NCI-H2081 (cell line): ENCODE results near the gene FGFR2.

Experiments
- DNase-seq, 2 experiments: peaks; one replicate each; lab custom pipeline; 2025; lab: John Stamatoyannopoulos, UW

FGFR2 gene

DNA sequence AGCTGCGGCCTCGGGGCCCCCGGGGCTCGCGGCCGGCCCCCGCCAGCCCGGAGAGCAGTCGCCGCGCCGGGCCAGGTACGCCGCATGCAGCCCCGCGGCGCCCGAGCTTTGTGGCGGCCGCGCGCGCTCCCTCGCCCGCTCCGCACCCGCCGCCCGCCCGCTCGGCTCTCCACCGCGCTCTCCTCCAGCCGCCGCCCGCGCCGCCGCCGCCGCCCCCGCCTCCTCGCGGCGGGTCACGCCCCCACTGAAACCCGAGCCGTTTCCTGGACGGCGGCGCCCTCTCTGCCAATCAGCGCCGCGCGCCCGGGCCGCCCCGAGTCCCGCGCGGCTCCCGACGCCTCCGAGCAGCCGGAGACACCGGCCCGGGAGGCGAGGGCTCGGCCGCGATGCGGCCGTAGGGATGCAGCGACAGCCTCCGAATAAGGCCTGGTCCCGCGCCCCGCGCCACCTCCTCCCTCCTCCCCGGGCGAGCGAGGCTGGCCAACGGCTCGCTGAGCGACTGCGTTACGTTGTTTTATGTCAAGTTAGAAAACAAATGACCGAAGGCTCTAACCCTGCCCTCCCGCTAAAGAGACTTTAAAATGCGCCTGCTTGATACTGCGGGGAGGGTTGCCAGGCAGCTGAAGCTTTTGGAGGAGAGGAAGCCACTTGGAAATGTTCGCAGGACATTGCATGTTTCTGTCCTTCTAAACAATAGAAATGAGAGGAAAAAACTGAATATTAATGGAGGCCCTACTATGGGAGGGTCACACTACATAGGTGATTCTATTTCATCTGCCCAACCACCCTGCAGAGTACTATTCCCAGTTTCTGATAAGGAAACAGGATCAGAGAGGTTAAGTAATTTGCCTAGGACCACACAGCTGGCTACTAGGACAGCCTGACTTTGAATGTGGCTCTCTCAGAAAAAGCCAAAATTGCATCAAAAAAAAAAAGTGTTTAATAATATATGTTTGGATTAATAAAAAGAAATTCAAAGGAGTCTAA is at the start of gene FGFR2:
TSS of gene FGFR2 (minus strand) at position 182 of the 987 bp plus-strand sequence. CDS start 4,627 bp downstream, outside the sequence.
- DNase-seq = peak in 1 of 2 experiments; percentile 34

- DNase-seq = no peak
These were observed 49.2 kb upstream of the FGFR2 start for GRCh38 chr10:121647401-121647800.

DNA sequence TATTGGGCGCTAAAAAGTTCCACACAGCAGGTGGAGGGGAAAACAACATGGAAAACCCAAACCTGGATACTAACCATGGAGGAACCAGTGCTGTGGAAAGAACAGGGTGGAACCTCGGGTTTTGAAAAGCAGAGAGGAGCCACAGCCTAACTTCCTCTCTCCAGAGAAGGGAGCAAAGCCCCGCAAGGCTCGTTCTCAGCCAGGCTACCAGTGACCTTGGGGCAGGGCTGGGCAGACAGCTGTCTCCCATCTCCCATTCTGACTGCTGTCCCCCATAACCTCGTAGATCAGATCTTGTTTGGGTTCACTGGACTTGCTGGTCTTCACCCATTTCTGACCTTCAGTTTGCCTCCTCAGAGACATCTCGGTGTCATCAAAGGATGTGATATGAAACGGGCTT is 47.5 kb upstream of the FGFR2 start:
- DNase-seq = no peak

DNA sequence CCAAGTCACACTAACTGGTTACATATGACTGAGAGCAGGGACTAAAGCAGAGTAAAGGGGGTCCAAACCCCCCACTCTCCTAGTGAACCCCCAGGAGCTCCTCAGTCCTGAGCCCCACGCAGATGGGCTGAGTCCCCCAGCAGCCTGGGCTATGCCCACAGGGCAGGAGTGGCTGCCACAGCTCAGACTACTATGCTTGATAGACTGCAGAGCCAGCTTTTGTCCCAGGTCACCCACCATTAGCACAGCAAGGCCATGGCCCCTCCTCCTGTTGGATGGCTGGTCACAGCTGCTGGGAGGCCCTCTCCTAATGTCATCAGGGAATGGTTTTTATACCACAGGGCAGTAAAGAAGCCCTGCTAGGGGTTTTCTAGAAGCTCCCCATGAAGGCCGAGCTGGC is 46.3 kb upstream of the FGFR2 start:
- DNase-seq = no peak

DNA sequence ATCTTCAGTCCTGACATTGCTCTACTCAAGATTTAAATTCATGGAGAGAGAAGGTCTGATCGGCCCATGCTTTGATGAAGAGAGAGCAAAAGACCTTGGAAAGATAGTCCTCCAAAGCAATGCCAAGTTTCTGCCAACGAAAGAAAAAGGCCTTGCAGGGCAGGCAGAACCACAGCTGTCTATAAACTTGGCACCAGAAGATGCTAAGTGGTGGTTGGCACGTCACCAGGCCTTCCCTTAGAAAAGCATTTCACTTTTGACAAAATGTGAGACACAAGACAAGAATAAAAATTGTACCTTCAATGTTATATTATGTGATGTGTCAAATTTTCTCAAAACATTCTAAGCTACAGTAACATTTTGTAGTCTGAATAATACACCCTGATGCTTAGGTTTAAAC is 42.0 kb upstream of the FGFR2 start:
- no peak for DNase-seq

GRCh38 chr10:121639416-121639815 is 41.2 kb upstream of the FGFR2 start:
- DNase-seq = no peak

- no peak for DNase-seq
These were observed 39.2 kb upstream of the FGFR2 start for GRCh38 chr10:121637437-121637836.

DNA sequence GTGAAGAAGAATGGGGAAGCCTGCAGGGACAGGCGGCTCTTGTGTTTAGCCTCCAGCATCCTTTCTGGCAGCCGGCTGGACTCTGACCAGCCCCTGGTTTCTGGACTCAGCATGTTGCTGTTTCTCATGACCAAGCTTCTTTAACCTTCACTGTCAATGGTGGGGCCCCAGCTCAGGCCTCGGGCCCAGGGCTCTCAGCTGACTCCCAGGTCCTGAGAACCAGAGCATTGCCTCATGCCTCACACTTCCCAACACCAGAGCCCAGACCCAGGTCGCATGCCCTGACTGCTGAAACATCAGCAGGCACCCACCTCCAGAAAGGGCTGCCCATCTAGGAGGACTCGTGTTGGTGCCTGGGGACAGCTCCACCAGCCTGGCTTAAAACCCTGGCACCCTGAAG is 34.8 kb upstream of the FGFR2 start:
- DNase-seq = no peak

DNA sequence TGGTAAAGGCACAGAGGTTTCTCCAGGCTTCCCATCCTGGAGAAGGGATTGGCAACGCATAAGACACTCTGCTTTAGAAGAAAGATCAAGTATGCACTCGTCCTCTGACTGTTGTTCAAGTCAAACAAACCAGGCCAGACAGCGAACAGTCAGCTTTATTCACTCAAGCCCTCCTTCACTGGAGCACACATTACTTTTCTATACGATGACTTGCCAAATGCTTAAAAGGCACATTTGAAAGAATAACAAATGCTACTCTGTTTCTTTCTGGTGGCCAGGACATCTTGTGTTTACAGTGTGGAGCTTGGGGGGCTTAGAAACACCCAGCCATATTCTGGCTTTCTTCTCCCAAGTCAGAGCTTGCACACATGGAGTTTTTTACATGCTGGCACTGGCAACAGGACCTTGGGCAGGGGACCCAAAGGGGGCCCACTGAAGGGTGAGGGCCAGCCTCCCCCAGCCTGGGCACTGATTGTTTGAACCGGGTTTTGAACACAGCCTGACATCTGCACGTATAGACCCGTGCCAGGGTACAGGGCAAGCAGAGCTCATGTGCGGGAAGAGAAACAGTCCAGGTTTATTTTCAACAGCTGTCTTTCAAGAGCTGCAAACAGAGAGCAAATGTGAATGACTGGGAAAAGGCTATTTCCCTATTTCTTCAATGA is 33.3 kb upstream of the FGFR2 start:
- DNase-seq = no peak

DNA sequence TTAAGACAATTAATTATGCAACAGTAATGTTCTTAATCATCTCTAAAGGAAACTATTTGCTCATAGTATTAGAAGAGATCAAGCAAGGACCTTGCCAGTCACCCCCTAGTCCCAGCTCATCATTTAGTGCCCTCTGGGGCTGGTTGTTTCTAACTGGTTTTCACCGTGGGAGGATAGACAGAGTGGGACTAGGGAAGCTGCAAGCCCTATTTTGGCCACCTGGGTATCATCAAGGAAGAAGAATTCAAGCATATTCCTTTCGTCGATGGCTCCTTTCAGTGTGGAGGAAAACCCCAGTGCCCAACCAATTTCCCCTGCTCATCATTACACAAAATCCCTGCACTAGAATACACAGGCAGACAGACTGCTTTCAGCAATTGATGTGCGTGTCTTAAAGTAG is 30.6 kb upstream of the FGFR2 start:
- DNase-seq = no peak

DNA sequence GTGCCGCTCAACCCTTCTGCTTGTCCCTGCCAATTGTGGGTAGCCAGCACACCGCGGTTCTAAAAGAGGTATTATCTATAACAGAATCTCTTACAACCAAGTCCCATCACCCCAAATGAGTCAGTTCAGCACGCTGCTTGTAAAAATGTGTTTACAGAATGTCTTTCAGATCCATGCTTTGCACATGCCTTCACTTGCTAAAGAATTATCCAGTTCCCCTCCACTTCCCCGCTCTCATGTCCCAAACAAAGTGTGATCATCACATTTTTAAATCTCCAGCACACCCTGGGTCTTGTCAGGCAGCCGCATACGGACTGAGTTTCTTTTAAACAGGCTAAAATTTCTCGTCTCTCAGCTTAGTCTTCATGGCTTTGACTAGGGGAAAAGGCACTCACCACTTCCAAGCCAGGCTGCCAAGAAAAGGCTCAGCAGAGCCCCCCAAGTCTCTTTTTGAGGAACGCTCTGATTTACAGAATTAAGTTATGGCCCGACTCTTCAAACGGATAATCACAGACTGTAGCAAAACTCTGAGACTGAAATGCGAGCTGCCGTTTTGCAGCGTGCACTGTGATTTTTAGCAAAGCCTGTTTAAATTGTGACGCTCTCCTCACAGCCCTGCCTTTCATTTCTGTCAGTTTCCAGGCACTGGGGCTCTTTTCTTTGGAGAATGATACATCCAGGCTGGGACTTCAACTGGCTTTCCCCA is 29.8 kb upstream of the FGFR2 start:
- no peak for DNase-seq

DNA sequence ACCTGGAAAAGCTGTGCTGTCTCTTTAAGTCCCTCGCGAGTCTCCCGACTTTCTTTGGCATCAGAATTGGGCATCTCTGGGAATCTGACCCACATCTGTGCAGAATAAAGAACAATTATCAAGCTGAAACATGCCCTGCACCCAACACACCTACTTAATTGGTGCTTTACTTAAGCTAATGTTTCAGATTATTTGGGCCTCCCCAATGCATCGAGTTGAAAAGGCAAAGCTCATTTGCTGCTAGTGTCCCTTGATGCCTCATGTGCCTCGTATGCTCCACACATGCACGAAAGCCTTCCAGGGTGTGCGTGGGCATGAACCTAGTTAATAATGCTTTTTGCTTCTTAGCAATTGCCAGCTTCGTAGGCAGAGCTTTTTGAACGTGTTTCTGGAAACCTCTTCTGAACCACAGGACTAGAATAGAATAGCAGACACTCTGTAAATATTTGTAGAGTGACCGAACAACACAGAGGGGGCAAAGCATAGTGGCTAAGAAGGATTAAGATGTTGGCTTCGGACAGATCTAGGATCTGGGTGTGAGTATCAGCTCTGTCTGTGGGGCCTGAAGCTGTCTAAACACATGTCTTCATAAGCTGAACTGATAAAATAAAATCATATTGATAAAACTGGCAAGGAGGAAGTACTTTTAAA is 26.7 kb upstream of the FGFR2 start:
- DNase-seq = no peak

GRCh38 chr10:121618906-121619305 is 20.7 kb upstream of the FGFR2 start:
- DNase-seq = no peak

- DNase-seq = no peak
These were observed 18.9 kb upstream of the FGFR2 start for GRCh38 chr10:121617176-121617575.

DNA sequence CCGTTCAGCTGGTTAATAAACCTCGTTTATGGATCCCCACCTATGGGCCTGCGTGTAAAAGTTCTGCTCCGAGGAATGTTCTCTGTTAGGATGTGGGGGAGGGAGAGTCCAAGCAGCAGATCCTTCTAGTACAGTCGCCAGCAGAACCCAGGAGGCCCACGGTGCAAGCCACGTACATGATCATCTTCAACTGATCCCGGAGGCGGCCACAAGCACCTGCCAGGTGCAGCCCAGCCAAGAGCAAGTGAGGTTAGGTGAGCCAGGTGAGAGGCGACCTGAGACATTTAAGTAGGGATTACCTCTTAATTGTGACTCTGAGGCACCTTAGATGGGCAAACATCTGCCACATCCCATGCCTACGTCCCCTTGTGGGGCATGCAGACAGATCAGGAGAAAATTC is 18.0 kb upstream of the FGFR2 start:
- DNase-seq = no peak

GRCh38 chr10:121615836-121616235 is 17.6 kb upstream of the FGFR2 start:
- no peak for DNase-seq

GRCh38 chr10:121615435-121615793 is 17.2 kb upstream of the FGFR2 start:
- no peak for DNase-seq

DNA sequence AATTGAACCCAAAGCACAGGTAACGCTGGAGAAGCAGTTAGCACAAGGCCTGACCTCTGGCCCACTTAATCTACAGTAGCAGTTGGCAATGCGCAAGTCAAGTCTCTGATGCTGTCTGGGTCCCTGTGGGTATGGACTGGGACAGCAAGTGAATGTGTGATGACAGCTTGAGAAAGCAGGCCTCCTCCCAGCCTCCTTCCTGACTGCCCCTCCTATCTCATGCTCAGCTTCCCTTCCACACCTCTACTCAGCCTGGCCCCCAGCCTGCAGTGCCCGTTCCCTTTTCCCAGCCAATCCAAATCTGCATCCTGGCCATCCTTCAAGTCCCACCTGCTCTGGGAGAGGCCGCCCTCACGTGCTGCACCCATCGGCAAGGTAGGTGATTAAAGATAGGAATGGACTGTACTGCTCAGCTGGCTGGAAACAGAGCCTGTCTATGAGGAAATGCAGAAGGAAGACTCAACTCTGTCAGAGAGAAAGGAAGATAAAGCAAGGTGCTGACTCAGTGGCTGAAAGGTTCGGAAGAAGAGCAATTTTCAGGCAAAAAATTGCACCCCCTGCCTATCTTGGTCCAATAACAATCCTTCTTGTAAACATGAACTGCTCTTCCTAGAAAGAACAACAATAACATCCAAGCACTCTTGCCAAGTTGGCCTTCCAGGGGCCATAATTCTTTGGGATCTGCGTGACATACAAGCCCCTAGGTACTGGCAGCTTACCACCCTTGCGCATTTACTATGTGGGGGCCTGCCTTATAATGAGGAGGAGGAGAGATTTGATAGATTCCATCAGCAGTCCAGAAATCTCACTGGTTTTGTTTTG is 16.6 kb upstream of the FGFR2 start:
- no peak for DNase-seq

GRCh38 chr10:121613456-121613855 is 15.2 kb upstream of the FGFR2 start:
- no peak for DNase-seq

DNA sequence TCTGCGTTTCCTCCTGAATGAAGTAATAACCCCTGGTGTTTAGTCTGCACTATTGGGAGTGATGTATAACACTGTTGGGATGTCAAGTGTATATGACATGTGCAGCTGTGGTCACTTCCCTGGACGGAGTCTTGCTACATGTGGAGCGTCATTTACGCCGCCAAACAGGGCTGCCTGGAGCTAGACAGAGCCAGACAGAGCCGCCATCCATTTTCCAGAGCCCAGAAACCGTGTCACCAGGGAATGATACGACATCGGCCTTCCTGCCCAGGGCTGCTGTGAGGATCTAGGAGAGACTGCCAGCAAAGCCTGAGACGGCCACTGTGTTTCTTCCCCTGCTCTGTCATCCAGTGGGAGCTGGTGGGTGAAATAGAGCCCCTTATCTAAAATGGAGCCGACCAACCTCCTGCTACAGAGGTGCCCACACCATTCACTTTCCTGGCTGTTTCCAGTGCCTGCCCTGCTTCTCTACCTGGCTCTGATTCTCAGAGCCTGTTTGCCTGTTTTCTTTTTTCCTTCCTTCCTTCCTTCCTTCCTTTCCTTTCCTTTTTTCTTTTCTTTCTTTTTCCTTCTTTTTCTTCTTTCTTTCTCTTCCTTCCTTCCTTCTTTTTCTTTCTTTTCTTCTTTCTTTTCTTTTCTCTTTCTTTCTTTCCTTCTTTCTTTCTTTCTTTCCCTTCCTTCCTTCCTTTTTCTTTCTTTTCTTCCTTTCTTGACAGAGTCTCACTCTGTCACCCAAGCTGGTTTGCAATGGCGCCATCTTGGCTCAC is 13.3 kb upstream of the FGFR2 start:
- no peak for DNase-seq
